Measurements from ENCODE around the gene RAVER1. TPM values are rescaled to one million over a fixed set of nuclear protein-coding genes. Genes with fewer than 3 reads are reported as not detected.

RAVER1 gene
- total RNA-seq, 1 donor from 2014 or later: 92.5 TPM

DNA sequence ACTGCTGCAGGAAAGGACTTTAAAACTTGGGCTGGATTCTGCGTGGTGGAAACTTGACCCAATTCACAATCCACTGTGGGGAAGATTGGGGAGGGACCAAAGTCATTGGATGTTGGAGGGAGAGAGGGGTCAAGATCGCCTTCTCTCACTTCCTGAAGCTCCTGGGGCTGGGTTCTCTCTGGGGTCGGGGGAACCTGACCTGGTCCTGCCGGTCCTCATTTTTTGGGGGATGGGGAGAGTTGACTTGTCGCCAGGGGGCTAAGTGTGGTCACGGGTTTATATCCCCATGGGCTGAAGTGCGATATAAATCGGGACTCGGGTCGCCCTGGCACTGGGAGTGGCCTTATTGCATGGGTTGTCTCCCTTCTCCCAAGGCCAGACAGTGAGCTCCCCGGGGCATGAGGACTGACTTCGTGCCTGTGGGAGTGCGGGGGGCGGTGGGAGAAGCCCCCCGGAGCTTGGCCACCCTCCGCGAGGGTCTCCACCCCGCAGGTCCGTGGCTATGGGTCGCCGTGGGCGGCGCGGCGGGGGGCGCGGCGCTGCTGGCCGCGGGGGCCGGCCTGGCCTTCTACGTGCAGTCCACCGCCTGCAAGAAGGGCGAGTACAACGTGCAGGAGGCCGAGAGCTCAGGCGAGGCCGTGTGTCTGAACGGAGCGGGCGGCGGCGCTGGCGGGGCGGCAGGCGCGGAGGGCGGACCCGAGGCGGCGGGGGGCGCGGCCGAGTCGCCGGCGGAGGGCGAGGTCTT, 37.3 kb downstream of the RAVER1 start:
- Mint-ChIP-seq H3K27ac (peak overlapping the region; percentile 55), H3K36me3 (ENCODE audit: low read depth) (no peaks in the 10 kb centered on the region), H3K9me3 (no peaks in the 10 kb centered on the region), H3K4me3 (peak overlapping the region; percentile 79), H3K4me1 (ENCODE audit: low read depth) (peaks cover 31% of the 10 kb centered on the region), H3K27me3 (ENCODE audit: insufficient read depth) (peaks cover 45% of the 10 kb centered on the region)
- intact Hi-C loops (cut with micrococcal nuclease): loop anchor here (1.0 kb wide), 2 partner anchors 10 to 19 kb away; partner anchors contain the start of gene ICAM4
- DNase-seq (ENCODE audit: low spot score): no peak

DNA sequence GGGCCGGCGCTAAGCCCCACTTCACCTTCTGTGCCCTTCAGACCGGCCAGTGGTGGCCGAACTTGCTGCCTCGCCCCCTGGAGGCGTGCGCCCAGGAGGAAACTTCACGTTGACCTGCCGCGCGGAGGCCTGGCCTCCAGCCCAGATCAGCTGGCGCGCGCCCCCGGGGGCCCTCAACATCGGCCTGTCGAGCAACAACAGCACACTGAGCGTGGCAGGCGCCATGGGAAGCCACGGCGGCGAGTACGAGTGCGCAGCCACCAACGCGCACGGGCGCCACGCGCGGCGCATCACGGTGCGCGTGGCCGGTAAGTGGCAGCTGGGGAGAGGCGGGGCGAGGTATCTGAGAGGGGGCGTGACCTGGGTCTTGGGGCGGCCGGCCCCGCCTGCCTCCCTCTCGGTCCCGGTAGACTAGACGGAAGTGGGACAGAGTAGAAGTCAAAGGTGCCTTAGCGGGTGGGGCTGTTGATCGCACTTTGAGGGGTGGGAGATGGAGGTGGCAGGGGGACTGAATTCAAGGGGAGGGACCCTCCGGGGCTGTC, 38.0 kb downstream of the RAVER1 start:
- Mint-ChIP-seq H3K9me3 (no peaks in the 10 kb centered on the region), H3K27me3 (ENCODE audit: insufficient read depth) (peaks cover 52% of the 10 kb centered on the region), H3K36me3 (ENCODE audit: low read depth) (no peaks in the 10 kb centered on the region), H3K4me3 (peak overlapping the region; percentile 79), H3K27ac (peak overlapping the region; percentile 55), H3K4me1 (ENCODE audit: low read depth) (peaks cover 38% of the 10 kb centered on the region)
- DNase-seq (ENCODE audit: low spot score): peak; percentile 73
- intact Hi-C loops (cut with micrococcal nuclease): loop anchor here (1.0 kb wide), 2 partner anchors 9 to 20 kb away; partner anchors contain the start of gene ICAM4

- H3K36me3 Mint-ChIP-seq (ENCODE audit: low read depth): no peaks in the 10 kb centered on the region
- DNase-seq (ENCODE audit: low spot score): no peak
- H3K4me1 Mint-ChIP-seq (ENCODE audit: low read depth): peaks cover 42% of the 10 kb centered on the region
- no peak overlapping the region for H3K27ac Mint-ChIP-seq
- H3K9me3 Mint-ChIP-seq: no peaks in the 10 kb centered on the region
- peaks cover 54% of the 10 kb centered on the region for H3K27me3 Mint-ChIP-seq (ENCODE audit: insufficient read depth)
- peak overlapping the region; percentile 33 for H3K4me3 Mint-ChIP-seq
- intact Hi-C loops (cut with micrococcal nuclease): no loop called here
These were observed 39.0 kb downstream of the RAVER1 start for GRCh38 chr19:10294368-10294697.

DNA sequence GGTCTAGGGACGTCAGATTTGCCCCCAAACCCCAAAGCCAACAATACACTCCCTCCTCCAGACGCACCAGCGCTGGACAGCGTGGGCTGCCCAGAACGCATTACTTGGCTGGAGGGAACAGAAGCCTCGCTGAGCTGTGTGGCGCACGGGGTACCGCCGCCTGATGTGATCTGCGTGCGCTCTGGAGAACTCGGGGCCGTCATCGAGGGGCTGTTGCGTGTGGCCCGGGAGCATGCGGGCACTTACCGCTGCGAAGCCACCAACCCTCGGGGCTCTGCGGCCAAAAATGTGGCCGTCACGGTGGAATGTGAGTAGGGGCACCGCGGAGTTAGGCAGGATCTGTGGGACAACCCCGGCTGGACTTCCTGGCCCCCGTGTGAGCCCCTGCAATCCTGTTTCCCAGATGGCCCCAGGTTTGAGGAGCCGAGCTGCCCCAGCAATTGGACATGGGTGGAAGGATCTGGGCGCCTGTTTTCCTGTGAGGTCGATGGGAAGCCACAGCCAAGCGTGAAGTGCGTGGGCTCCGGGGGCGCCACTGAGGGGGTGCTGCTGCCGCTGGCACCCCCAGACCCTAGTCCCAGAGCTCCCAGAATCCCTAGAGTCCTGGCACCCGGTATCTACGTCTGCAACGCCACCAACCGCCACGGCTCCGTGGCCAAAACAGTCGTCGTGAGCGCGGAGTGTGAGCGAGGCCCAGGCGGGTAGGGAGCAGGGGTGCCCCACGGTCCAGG, 39.5 kb downstream of the RAVER1 start:
- Mint-ChIP-seq H3K9me3 (no peaks in the 10 kb centered on the region), H3K4me3 (peak overlapping the region; percentile 77), H3K27me3 (ENCODE audit: insufficient read depth) (peaks cover 59% of the 10 kb centered on the region), H3K4me1 (ENCODE audit: low read depth) (peaks cover 44% of the 10 kb centered on the region), H3K27ac (no peak overlapping the region), H3K36me3 (ENCODE audit: low read depth) (no peaks in the 10 kb centered on the region)
- DNase-seq (ENCODE audit: low spot score): no peak
- intact Hi-C loops (cut with micrococcal nuclease): no loop called here

DNA sequence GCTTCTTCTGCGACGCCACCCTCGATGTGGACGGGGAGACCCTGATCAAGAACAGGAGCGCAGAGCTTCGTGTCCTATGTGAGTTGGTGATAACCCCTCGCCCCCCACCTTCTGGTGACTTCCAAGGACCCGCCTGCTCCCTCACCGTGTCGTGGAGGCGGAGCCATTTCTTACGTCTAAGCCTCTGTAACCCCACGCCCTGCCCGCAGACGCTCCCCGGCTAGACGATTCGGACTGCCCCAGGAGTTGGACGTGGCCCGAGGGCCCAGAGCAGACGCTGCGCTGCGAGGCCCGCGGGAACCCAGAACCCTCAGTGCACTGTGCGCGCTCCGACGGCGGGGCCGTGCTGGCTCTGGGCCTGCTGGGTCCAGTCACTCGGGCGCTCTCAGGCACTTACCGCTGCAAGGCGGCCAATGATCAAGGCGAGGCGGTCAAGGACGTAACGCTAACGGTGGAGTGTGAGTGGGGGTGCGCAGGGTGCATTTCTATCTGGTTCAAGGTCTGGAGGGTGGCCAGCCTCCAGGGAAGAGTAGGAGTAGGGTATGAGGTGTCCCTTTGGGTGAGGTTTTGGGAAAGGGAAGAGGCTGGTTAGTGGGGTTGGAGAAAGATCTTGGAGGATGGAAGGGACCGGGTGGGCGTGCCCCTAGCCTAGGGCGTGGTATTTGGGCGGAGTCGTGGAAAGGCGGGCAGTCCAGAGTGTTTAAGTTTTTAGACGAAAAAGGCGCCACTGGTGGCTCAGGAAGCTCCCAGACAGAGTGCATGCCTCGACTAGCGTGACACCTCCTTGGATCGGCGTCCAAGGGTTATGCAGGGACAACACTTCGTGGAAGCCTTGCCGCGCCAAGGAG, 40.3 kb downstream of the RAVER1 start:
- no peaks in the 10 kb centered on the region for H3K9me3 Mint-ChIP-seq
- peak overlapping the region; percentile 77 for H3K4me3 Mint-ChIP-seq
- intact Hi-C loops (cut with micrococcal nuclease): no loop called here
- H3K27me3 Mint-ChIP-seq (ENCODE audit: insufficient read depth): peaks cover 65% of the 10 kb centered on the region
- DNase-seq (ENCODE audit: low spot score): no peak
- H3K36me3 Mint-ChIP-seq (ENCODE audit: low read depth): no peaks in the 10 kb centered on the region
- H3K4me1 Mint-ChIP-seq (ENCODE audit: low read depth): peaks cover 50% of the 10 kb centered on the region
- H3K27ac Mint-ChIP-seq: peak overlapping the region; percentile 26

DNA sequence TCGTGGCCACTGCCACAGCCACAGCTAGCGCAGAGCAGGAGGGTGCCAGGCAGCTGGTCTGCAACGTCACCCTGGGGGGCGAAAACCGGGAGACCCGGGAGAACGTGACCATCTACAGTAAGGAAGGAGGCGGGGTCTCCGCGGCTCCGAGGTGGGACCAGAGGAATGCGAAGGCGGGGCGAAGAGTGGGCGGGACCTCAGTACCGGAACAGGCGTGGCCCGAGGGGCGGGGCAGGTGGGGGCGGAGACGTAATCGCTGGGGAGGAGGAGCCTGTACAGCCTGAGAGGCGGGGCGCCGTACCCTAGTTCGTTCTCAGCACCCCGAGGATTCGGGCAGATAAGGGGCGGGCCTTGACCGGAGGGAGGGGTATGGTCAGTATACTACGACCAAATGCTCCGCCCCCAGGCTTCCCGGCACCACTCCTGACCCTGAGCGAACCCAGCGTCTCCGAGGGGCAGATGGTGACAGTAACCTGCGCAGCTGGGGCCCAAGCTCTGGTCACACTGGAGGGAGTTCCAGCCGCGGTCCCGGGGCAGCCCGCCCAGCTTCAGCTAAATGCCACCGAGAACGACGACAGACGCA, 41.0 kb downstream of the RAVER1 start:
- peak overlapping the region; percentile 77 for H3K4me3 Mint-ChIP-seq
- H3K27ac Mint-ChIP-seq: peak overlapping the region; percentile 74
- H3K36me3 Mint-ChIP-seq (ENCODE audit: low read depth): no peaks in the 10 kb centered on the region
- peaks cover 68% of the 10 kb centered on the region for H3K27me3 Mint-ChIP-seq (ENCODE audit: insufficient read depth)
- peaks cover 57% of the 10 kb centered on the region for H3K4me1 Mint-ChIP-seq (ENCODE audit: low read depth)
- DNase-seq (ENCODE audit: low spot score): peak; percentile 66
- intact Hi-C loops (cut with micrococcal nuclease): no loop called here
- no peaks in the 10 kb centered on the region for H3K9me3 Mint-ChIP-seq

DNA sequence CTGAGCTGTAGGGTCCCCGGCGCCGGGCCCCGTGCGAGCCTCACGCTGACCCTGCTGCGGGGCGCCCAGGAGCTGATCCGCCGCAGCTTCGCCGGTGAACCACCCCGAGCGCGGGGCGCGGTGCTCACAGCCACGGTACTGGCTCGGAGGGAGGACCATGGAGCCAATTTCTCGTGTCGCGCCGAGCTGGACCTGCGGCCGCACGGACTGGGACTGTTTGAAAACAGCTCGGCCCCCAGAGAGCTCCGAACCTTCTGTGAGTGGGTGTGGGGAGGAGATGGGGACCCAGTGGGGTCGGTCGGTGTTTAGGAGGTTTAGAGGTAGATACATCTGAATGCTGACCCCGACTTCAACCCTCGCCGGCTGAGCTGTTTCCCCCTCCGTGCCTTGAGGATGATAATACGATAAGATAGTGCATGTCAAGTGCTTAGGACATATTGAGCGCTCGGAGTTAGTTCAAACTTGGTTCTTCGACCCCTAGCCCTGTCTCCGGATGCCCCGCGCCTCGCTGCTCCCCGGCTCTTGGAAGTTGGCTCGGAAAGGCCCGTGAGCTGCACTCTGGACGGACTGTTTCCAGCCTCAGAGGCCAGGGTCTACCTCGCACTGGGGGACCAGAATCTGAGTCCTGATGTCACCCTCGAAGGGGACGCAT, 41.6 kb downstream of the RAVER1 start:
- intact Hi-C loops (cut with micrococcal nuclease): loop anchor here (2.0 kb wide), 1 partner anchor 223 kb away; no protein-coding TSS in a partner anchor
- DNase-seq (ENCODE audit: low spot score): no peak
- Mint-ChIP-seq H3K4me3 (peak overlapping the region; percentile 77), H3K36me3 (ENCODE audit: low read depth) (peaks cover under 1% of the 10 kb centered on the region), H3K27me3 (ENCODE audit: insufficient read depth) (peaks cover 65% of the 10 kb centered on the region), H3K27ac (peak overlapping the region; percentile 74), H3K4me1 (ENCODE audit: low read depth) (peaks cover 59% of the 10 kb centered on the region), H3K9me3 (no peaks in the 10 kb centered on the region)

- Mint-ChIP-seq H3K27ac (peak overlapping the region; percentile 81), H3K4me3 (peak overlapping the region; percentile 77), H3K4me1 (ENCODE audit: low read depth) (peaks cover 66% of the 10 kb centered on the region), H3K9me3 (no peaks in the 10 kb centered on the region), H3K36me3 (ENCODE audit: low read depth) (peaks cover 6% of the 10 kb centered on the region), H3K27me3 (ENCODE audit: insufficient read depth) (peaks cover 64% of the 10 kb centered on the region)
- peak; percentile 37 for DNase-seq (ENCODE audit: low spot score)
- intact Hi-C loops (cut with micrococcal nuclease): loop anchor here (2.0 kb wide), 1 partner anchor 224 kb away; no protein-coding TSS in a partner anchor
These were observed 42.3 kb downstream of the RAVER1 start for GRCh38 chr19:10290876-10291553.

GRCh38 chr19:10290357-10290875, 42.9 kb downstream of the RAVER1 start:
- no peak for DNase-seq (ENCODE audit: low spot score)
- intact Hi-C loops (cut with micrococcal nuclease): loop anchor here (2.0 kb wide), 1 partner anchor 224 kb away; no protein-coding TSS in a partner anchor
- H3K27me3 Mint-ChIP-seq (ENCODE audit: insufficient read depth): peaks cover 58% of the 10 kb centered on the region
- peak overlapping the region; percentile 77 for H3K4me3 Mint-ChIP-seq
- peaks cover 66% of the 10 kb centered on the region for H3K4me1 Mint-ChIP-seq (ENCODE audit: low read depth)
- no peaks in the 10 kb centered on the region for H3K9me3 Mint-ChIP-seq
- H3K27ac Mint-ChIP-seq: peak overlapping the region; percentile 81
- H3K36me3 Mint-ChIP-seq (ENCODE audit: low read depth): peaks cover 12% of the 10 kb centered on the region

- Mint-ChIP-seq H3K27me3 (ENCODE audit: insufficient read depth) (peaks cover 58% of the 10 kb centered on the region), H3K27ac (peak within 1 kb of the TSS; percentile 81), H3K4me1 (ENCODE audit: low read depth) (peaks cover 71% of the 10 kb centered on the region), H3K36me3 (ENCODE audit: low read depth) (peaks cover 17% of the 10 kb centered on the region), H3K4me3 (peak within 1 kb of the TSS; percentile 79), H3K9me3 (no peaks in the 10 kb centered on the region)
- DNase-seq (ENCODE audit: low spot score): no peak
- intact Hi-C loops (cut with micrococcal nuclease): loop anchor here (1.0 to 2.0 kb wide), 2 partner anchors 19 to 225 kb away; partner anchors contain the start of gene ICAM1
These were observed 43.4 kb downstream of the RAVER1 start, which contains the start of gene ICAM5 for GRCh38 chr19:10289836-10290356. ICAM5 (plus strand) TSS chr19:10289952; CDS start chr19:10290044, 92 bp downstream.

Data from activated T-helper 1 cell treated with anti-CD3 and anti-CD28 coated beads, Interleukin-12 subunit alpha, Interleukin-12 subunit beta, Interleukin-2, Interleukin-4 antibody, amounts not matched to agents 30 ng/mL and 10 ng/mL and 1 ng/mL, durations not matched to agents 14 hours and 24 hours and 36 hours (primary cell).